MM.1S (cell line): ENCODE measurements around the gene CDCP2.

Source experiments
- DNase-seq: peaks from one replicate; pipeline ENCODE4 v3.0.0-alpha.2; 2015
- H2AFZ ChIP-seq: fragments of 300-600 bp; sonication (generic); 2 replicates; pipeline ENCODE4 v1.6.0; 2016; ENCODE audit warnings: antibody characterized with exemption, low read length
- H3F3A ChIP-seq: fragments of 300-600 bp; sonication (generic); 2 replicates; pipeline ENCODE4 v1.6.1; 2016; ENCODE audit warnings: mild to moderate bottlenecking, antibody characterized with exemption, low read length, moderate library complexity, mixed read lengths; ENCODE audit not compliant: insufficient read depth
- H3K27ac ChIP-seq: fragments of 300-600 bp; sonication (generic); 2 replicates; pipeline ENCODE4 v1.5.1; 2016; ENCODE audit warnings: mild to moderate bottlenecking, low read length
- H3K27me3 ChIP-seq: fragments of 300-600 bp; sonication (generic); replicated peaks from 2 replicates; pipeline ENCODE4 v1.6.0; 2016; ENCODE audit warnings: low read length; ENCODE audit not compliant: insufficient read depth
- H3K36me3 ChIP-seq: fragments of 300-600 bp; sonication (generic); replicated peaks from 2 replicates; pipeline ENCODE4 v1.6.1; 2016; ENCODE audit warnings: mild to moderate bottlenecking, low read length, mixed read lengths; ENCODE audit not compliant: insufficient read depth
- H3K4me1 ChIP-seq: fragments of 300-600 bp; sonication (generic); 2 replicates; pipeline ENCODE4 v1.6.1; 2016; ENCODE audit warnings: low read length, mixed read lengths
- H3K4me2 ChIP-seq: fragments of 300-600 bp; sonication (generic); 2 replicates; pipeline ENCODE4 v1.6.0; 2016; ENCODE audit warnings: low read depth, low read length
- H3K4me3 ChIP-seq: fragments of 300-600 bp; sonication (generic); 2 replicates; pipeline ENCODE4 v1.5.1; 2016; ENCODE audit warnings: low read length, mixed read lengths
- H3K79me2 ChIP-seq: fragments of 300-600 bp; sonication (generic); 2 replicates; pipeline ENCODE4 v1.6.1; 2016; ENCODE audit warnings: mixed run types, low read length, mixed read lengths
- H3K9ac ChIP-seq: fragments of 300-600 bp; sonication (generic); 2 replicates; pipeline ENCODE4 v1.6.1; 2016; ENCODE audit warnings: low read length, mixed read lengths
- H3K9me2 ChIP-seq: fragments of 300-600 bp; sonication (generic); replicated peaks from 2 replicates; pipeline ENCODE4 v1.6.1; 2016; ENCODE audit warnings: mild to moderate bottlenecking, low read length, mixed read lengths; ENCODE audit not compliant: insufficient read depth
- H3K9me3 ChIP-seq: fragments of 300-600 bp; sonication (generic); replicated peaks from 2 replicates; pipeline ENCODE4 v1.6.1; 2016; ENCODE audit warnings: mild to moderate bottlenecking, low read length, mixed read lengths; ENCODE audit not compliant: insufficient read depth
- H4K20me1 ChIP-seq: fragments of 300-600 bp; sonication (generic); 2 replicates; pipeline ENCODE4 v1.6.1; 2016; ENCODE audit warnings: mild to moderate bottlenecking, low read length, moderate library complexity, mixed read lengths; ENCODE audit not compliant: insufficient read depth
- CTCF ChIP-seq: fragments of 300-600 bp; sonication (generic); IDR thresholded peaks from 2 replicates; pipeline ENCODE4 v1.5.1; 2016; ENCODE audit warnings: antibody characterized with exemption, low read length, mixed read lengths
- EZH2 ChIP-seq: fragments of 300-600 bp; sonication (generic); optimal IDR thresholded peaks from 2 replicates; pipeline ENCODE3; 2017; ENCODE audit warnings: low read depth, mild to moderate bottlenecking, antibody characterized with exemption, low read length, mixed read lengths
- EZH2phosphoT487 ChIP-seq: fragments of 300-600 bp; sonication (generic); IDR thresholded peaks from 2 replicates; pipeline ENCODE4 v1.6.1; 2018; ENCODE audit warnings: antibody characterized with exemption, low read length

Gene CDCP2

GRCh38 chr1:54149734-54150133 lies 3.1 kb downstream of the CDCP2 start:
- no peak overlapping the region for H3K9ac ChIP-seq

GRCh38 chr1:54144366-54144765 lies 8.4 kb downstream of the CDCP2 start:
- Histone ChIP-seq H2AFZ (no peak overlapping the region), H4K20me1 (no peaks in the 10 kb centered on the region), H3K4me3 (no peak overlapping the region), H3K4me2 (no peak overlapping the region), H3K9ac (no peak overlapping the region), H3F3A (no peaks in the 10 kb centered on the region), H3K9me2 (no peaks in the 10 kb centered on the region), H3K4me1 (no peaks in the 10 kb centered on the region), H3K27me3 (no peaks in the 10 kb centered on the region), H3K79me2 (no peaks in the 10 kb centered on the region), H3K27ac (no peak overlapping the region), H3K9me3 (no peaks in the 10 kb centered on the region), H3K36me3 (no peaks in the 10 kb centered on the region)
- no peak for TF ChIP-seq EZH2phosphoT487
- no peak for TF ChIP-seq CTCF
- no peak for TF ChIP-seq EZH2
- DNase-seq = no peak

More at GRCh38 chr1:54149734-54150133, 3.1 kb downstream of the CDCP2 start:
- Histone ChIP-seq H3K9me3 (no peaks in the 10 kb centered on the region), H3K4me3 (no peak overlapping the region), H3K27me3 (no peaks in the 10 kb centered on the region), H3K79me2 (no peaks in the 10 kb centered on the region), H3K36me3 (no peaks in the 10 kb centered on the region), H2AFZ (no peak overlapping the region), H3K9me2 (no peaks in the 10 kb centered on the region), H3F3A (no peaks in the 10 kb centered on the region), H3K4me1 (no peaks in the 10 kb centered on the region), H4K20me1 (no peaks in the 10 kb centered on the region), H3K27ac (no peak overlapping the region), H3K4me2 (no peak overlapping the region)
- no peak for TF ChIP-seq EZH2phosphoT487
- TF ChIP-seq EZH2 = no peak
- no peak for TF ChIP-seq CTCF
- no peak for DNase-seq

- Histone ChIP-seq H3K4me2 (no peak overlapping the region), H3K9ac (no peak overlapping the region), H2AFZ (no peak overlapping the region), H3K9me2 (no peaks in the 10 kb centered on the region), H3K9me3 (no peaks in the 10 kb centered on the region), H3K36me3 (no peaks in the 10 kb centered on the region), H3K27ac (no peak overlapping the region), H3K27me3 (no peaks in the 10 kb centered on the region), H3K79me2 (no peaks in the 10 kb centered on the region), H3K4me1 (no peaks in the 10 kb centered on the region), H3K4me3 (no peak overlapping the region), H3F3A (no peaks in the 10 kb centered on the region), H4K20me1 (no peaks in the 10 kb centered on the region)
- no peak for TF ChIP-seq EZH2phosphoT487
- TF ChIP-seq EZH2 = no peak
- TF ChIP-seq CTCF = no peak
- DNase-seq = no peak
Measured at GRCh38 chr1:54142146-54142900, 10.5 kb downstream of the CDCP2 start.
